Activated CD8-positive, alpha-beta memory T cell treated with anti-CD3 and anti-CD28 coated beads for 1 hour (primary cell): ENCODE data around the gene SLC25A48.

ENCODE experiments used
- DNase-seq, 2 donors: peaks; one replicate each; pipeline ENCODE4 v3.0.0-alpha.2; 2020; ENCODE audit warnings: low read depth in 1 of 2; ENCODE audit errors: extremely low read depth in 1 of 2

Gene SLC25A48

GRCh38 chr5:135834639-135835529 lies at the start of gene SLC25A48:
Gene SLC25A48, plus strand, starts transcription at chr5:135834663. Its CDS starts 185 bp downstream, at chr5:135834848.
- DNase-seq = no peak

- no peak for DNase-seq
These were observed 33.8 kb upstream of the SLC25A48 start for GRCh38 chr5:135800656-135801055.

DNA sequence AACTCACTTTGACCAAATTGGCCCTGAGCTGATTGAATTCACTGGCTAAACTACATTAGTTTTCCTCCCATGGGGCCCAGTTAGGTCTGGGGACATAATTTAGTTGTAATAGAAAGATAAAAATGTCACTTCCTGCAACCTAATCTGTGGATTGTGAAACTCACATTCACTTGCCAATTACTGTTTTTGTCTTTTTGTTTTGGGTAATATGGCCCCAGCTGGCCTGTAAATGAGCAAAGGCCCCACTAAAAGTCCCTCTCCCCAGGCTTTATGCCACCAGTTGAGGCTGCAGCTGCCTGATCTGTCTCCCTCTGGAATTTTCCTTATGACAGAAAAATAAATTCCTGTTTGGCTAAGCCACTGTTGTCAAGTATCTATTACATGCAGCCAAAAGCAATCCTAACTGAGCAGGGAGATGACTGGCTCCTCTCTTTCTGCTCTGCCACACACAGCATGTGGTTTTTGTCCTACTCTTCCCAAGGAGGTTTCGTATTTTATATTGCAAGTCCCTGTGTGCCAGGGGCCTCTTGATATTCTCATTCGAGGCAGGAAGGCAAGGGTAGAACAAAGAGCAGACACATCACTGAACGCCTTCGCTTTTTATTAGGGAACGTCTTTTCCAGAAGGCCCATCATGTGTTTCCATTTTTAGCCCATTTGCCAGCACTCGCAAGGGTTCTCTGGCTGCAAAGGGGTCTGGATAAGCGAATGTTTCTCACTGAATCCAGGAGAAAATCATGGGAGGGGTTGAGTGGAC lies 24.1 kb upstream of the SLC25A48 start:
- DNase-seq = no peak

- DNase-seq = no peak
These were observed 23.5 kb upstream of the SLC25A48 start for GRCh38 chr5:135811007-135811406.

DNA sequence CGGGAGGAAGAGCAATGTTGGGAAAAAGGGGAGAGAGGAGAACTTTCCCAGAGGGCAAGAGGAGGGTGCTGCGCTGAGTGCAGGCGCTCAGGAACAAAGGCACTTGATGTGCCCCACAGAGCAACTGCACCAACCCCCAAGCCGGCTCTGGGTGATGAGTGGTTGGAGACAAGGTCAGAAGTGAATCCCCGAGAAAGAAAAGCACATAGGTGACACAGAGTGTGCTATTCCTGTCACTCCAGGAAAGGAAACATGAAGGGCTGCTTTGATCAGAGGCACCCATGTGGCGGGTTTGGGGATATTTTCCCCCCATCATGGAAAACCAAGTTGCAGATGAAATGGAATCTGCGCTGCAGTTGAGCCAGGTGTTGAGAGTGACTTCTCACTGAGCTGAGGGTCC lies 20.7 kb upstream of the SLC25A48 start:
- DNase-seq = no peak

DNA sequence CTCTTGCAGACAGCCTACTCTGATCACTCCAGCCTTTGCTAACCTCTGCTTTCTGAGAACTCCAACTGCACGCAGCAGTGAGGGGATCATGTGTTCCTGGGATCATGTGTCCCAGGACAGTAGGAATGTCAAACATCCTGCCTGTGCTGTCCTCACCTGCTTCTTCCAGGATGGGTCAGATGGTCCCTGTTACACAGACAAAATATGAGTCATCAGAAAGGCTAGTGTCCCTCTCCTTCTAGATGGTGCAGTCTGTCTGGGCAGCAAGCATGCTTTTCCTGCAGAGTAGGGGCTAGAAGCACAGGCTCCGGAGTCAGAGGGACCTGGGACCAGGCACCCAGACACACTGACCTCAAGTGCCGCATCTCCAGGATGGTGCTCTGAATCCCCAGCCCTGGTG lies 20.1 kb upstream of the SLC25A48 start:
- no peak for DNase-seq

DNA sequence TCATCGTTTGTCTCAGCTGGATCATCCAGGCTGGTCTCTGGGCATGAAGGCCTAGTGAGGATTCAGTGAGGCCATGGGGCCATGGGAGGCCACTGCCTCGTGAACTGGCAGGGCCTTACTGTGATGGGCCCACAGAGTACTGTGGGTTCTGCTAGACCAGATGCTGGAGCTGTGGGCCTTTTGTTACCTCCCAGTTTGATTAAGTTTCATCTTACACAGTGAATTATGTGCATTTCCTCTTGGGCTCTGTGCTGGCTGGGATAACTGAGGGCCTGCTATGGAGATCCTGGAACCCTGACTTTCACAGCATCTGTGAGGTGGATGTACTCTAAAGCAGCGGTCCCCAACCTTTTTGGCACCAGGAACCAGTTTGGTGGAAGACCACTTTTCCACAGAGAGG lies 19.7 kb upstream of the SLC25A48 start:
- no peak for DNase-seq

DNA sequence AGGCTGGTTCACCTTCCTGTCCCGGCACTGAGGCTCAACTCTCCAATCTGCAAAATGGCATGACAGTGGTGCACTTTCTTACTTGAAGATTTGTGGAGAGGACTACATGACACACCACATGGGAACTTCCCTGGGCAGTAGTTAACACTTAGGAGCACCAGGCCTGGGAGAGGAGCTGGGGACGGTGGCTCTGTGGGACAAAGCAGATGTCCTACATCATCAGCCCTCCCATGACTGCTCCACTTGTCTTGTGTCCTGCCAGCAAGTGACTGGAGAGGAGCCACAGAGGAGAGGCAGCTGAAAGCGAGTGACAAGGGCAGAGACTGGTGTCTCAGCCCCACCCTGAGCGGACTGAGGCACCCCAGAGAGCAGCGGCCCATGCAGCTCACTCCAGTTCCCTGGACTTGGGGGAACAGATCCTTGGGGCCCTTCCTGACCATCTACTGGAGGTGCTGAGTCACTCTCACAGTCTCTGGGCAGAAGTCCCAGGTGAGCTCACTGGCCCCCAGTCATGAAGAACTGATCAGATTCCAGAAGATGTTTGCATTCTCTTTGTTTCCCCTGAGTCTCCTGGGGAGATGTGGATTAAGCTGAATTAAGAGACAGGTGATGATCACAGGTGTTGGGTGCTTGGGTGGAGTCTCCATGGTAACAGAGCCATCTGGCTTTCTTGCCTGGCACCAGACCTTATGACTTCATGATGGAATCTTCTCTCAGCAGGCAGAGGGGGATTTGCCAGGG lies 13.2 kb upstream of the SLC25A48 start:
- no peak for DNase-seq

GRCh38 chr5:135821802-135822201 lies 12.7 kb upstream of the SLC25A48 start:
- no peak for DNase-seq

- DNase-seq = no peak
These were observed 12.2 kb upstream of the SLC25A48 start for GRCh38 chr5:135822286-135822685.

DNA sequence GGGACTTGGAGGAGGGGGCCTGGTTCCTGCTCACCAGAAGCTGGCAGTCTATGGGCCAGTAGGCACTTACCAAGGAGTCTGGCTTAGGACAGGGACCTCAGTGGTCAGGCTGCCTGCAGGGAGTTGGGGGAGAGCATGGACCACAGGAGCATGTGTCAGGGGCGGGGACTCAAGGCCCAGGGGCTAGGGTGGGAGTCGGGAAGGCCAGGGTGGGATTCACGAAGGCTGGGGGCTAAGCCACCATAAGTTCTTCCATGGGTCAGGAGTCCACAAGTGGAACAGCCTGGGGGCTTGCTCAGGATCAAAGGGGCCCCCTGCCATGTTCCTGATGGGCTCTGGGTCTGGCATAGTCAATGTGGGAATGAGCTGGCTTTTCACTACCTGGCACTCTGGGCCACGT lies 11.5 kb upstream of the SLC25A48 start:
- no peak for DNase-seq

DNA sequence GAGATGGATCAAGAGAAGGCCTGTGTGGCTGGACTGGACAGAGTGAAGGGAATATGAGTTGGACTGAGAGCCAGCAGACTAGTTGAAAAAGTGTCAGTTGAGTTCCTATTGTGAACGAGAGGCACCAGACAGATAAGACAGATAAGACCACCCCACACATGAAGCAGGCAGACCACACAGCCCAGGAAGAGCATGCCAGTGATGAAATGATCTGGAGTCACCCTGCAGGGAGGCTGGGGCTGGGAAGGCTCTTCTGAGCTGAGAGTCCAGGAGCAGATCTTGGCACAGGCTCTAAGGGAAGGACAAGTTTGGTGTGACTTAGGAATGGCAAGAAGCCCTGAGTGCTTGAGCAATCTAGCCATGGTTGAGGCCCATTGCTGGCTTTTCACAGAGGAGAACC lies 10.6 kb upstream of the SLC25A48 start:
- DNase-seq = no peak

DNA sequence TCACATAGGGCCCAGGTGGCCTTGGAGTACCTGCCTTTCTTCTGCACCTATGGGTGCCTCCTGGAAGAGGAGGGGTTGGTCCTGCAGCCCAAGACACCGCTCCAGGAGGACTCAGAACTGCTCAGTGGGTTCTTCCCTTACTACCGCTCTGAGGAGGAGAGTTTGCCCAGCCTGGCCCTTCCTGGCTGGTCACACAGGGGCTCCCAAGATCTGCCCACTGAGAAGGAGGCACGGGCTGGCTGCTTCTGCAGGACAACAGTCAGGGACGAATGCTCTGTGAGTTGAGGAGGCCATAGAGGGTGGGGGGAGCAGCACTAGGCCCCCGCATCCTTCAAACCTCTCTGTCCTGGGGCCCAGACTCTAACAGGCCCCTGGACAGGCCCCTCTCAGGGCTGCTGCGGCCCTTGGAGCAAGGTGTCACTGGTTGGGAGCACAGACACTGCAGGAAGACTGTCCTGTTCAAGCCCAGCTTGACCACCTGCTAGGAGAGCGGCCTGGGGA lies 9.9 kb upstream of the SLC25A48 start:
- no peak for DNase-seq

- DNase-seq = no peak
These were observed 8.9 kb upstream of the SLC25A48 start for GRCh38 chr5:135825373-135826220.

DNA sequence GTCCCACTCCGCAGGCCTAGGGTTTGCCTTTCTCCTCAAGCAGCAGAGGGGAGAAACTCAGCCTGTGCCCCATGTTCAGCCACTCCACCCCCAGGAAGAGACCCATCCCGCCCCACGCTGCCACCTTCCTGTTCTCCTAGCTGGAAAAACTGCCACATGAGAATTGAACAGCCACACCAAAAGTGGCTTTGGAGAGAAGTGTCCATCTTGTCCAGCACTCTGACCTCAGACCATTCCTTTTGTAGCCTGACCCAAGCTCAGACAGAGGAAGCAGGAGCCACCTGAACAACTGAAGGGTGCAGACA lies 8.3 kb upstream of the SLC25A48 start:
- no peak for DNase-seq

DNA sequence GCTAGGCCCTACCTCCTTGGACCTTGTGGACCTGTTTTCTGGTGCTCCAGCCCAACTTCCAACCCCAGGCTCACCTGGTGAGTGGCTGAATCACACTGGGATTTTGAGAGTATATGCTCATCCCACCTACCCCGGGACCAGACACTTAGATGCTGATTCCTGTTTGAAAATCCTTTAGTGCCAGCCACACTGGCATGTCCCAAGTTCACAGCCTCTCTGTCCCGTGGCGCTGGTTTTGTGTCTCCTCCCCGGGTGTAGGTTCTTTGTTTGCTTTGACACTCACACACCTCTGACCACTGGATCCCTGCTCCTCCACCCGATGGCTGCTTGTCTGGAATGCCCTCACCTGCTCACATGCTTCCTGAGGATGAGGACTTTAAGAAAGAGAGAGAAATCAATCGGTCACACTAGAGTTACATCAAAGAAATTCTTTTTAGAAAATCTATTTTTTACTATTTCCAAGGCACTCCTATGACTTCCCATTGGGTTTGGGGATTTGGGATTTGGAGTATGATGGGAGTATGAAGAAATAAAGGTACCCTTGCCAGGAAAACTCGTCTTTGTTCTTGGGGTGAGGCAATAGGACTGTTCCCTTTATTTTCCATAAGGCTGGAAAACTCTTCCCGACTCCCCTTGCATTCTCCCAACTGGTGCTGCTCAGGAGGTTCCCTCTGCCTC lies 7.3 kb upstream of the SLC25A48 start:
- no peak for DNase-seq

GRCh38 chr5:135827965-135828781 lies 6.3 kb upstream of the SLC25A48 start:
- DNase-seq = no peak

GRCh38 chr5:135828782-135829127 lies 5.7 kb upstream of the SLC25A48 start:
- DNase-seq = no peak

DNA sequence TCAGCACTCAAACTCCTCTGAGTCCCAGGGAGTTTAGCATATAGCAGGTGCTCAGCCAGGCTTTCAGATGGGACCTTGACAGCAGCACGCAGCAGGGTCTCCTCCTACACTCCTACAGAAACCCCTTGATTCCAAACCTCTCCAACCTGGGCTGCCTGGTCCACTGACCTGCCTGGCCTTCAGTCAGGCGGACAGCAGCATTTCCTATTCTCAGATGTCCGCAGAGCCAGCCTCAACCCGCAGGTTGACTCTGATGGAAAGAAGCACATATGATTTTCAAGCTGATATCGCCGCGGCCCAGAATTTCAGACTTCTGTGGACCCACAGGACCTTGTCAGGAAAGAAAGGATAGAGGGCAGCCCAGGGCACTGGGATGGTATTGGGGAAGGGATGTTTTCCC lies 5.3 kb upstream of the SLC25A48 start:
- DNase-seq = no peak
